ENCODE data around the gene PI4KA. TPM values are rescaled to one million over a fixed set of nuclear protein-coding genes. Genes with fewer than 3 reads are reported as not detected.

The PI4KA gene
- total RNA-seq, 1 donor from 2014 or later = 113 TPM

DNA sequence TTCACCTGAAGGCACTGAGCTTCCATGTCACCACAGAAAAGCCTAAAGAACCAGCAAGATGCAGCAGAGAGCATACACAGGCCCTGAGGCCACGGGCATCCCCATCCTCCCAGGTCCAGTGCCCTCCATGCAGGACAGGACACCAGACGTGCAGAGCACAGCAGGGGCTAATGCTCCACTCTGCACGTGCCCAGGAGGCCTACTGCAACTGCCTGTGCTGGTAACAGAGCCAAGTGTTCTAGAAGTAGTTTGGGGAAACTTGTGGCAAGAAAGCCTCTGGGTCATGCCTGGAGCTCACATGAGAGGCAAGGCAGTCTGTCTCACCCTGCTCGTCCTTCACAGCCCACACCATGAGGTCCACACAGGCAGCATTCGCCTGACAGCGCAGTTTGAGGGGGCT is 54.0 kb downstream of the PI4KA start:
- Histone ChIP-seq H3K4me1 (no peaks in the 10 kb centered on the region), H3K27me3 (no peaks in the 10 kb centered on the region), H3K9me3 (no peaks in the 10 kb centered on the region), H3K27ac (no peak overlapping the region), H3K4me3 (no peak overlapping the region), H3K36me3 (peaks cover 98% of the 10 kb centered on the region)
- DNase-seq (no peak), ATAC-seq (no peak)
- intact Hi-C loops (cut with DNase I) = no loop called here
- TF ChIP-seq CTCF (IDR thresholded peaks at IDR 0.05) = no peak

GRCh38 chr22:20803696-20804324 is 54.8 kb downstream of the PI4KA start:
- Histone ChIP-seq H3K4me3 (no peak overlapping the region), H3K4me1 (no peaks in the 10 kb centered on the region), H3K36me3 (peaks cover 98% of the 10 kb centered on the region), H3K27me3 (no peaks in the 10 kb centered on the region), H3K27ac (no peak overlapping the region), H3K9me3 (no peaks in the 10 kb centered on the region)
- DNase-seq (no peak), ATAC-seq (peak; percentile 45)
- intact Hi-C loops (cut with DNase I) = no loop called here
- TF ChIP-seq CTCF (IDR thresholded peaks at IDR 0.05) = peak; percentile 20

DNA sequence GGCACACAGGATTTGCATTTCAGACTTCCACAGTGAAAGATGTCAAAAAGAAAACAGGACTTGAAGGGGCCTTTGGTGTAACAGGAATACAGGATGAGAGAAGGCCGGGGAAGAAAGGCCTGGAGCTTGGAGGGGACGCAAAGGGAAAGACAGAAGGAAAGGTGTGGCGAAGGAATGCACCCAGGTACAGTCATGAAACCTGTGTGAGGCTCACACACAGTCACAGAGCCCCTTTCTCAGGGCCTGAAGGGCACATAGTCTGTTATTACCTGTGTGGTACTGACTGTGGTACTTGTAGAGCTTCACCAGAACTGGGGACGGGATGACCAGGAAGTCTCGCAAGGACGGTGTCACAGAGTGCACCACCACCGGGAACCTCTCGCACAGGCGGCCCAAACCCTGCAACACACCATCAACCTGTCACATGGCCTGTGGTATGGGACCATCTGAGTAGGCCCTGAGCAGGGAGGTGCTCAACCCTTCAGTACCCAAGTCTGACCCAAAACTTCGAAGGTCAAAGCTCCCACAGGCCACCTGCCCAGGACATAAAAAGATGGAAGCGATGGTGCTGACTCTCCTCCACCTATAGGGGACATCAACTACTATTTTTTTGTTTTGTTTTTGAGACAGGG is 55.6 kb downstream of the PI4KA start:
- intact Hi-C loops (cut with DNase I) = no loop called here
- ATAC-seq = no peak
- TF ChIP-seq CTCF (IDR thresholded peaks at IDR 0.05) = no peak
- Histone ChIP-seq H3K27ac (no peak overlapping the region), H3K9me3 (no peaks in the 10 kb centered on the region), H3K4me3 (no peak overlapping the region), H3K27me3 (no peaks in the 10 kb centered on the region), H3K36me3 (peaks cover 99% of the 10 kb centered on the region), H3K4me1 (no peaks in the 10 kb centered on the region)
- DNase-seq = no peak

GRCh38 chr22:20802452-20802851 is 56.2 kb downstream of the PI4KA start:
- DNase-seq (no peak), ATAC-seq (no peak)
- no peak for TF ChIP-seq CTCF (IDR thresholded peaks at IDR 0.05)

DNA sequence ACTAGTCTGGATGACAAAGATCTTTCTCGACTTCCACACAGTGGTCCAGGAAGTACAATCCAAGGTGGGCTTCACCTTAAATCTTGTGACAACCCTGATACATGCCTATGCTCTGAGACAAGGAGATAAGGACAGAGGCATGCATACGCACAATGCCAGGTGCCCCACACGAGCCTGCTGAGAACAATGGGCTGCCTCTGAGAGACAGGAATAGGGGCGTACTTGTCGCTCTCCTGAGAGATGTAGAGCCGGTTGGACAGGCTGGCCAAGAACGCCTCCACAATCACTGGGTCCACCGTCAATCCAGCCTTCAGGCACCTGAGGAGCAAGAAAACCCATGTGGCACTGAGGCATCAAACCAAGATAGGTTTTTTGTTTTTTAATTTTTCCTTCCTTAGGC is 59.2 kb downstream of the PI4KA start:
- H3K27ac ChIP-seq = no peak overlapping the region
- no peaks in the 10 kb centered on the region for H3K27me3 ChIP-seq
- TF ChIP-seq CTCF (IDR thresholded peaks at IDR 0.05) = no peak
- H3K36me3 ChIP-seq = peaks cover 94% of the 10 kb centered on the region
- ATAC-seq (no peak), DNase-seq (no peak)
- no peak overlapping the region for H3K4me3 ChIP-seq
- no peaks in the 10 kb centered on the region for H3K9me3 ChIP-seq
- intact Hi-C loops (cut with DNase I) = loop anchor here (10.0 kb wide), 1 partner anchor 55 kb away; the partner anchor contains the start of genes PI4KA and SNAP29
- H3K4me1 ChIP-seq = no peaks in the 10 kb centered on the region

More at GRCh38 chr22:20802452-20802851, 56.2 kb downstream of the PI4KA start:
- no peak overlapping the region for H3K4me3 ChIP-seq
- no peaks in the 10 kb centered on the region for H3K27me3 ChIP-seq
- intact Hi-C loops (cut with DNase I) = no loop called here
- no peaks in the 10 kb centered on the region for H3K4me1 ChIP-seq
- H3K36me3 ChIP-seq = peaks cover 100% of the 10 kb centered on the region
- no peaks in the 10 kb centered on the region for H3K9me3 ChIP-seq
- no peak overlapping the region for H3K27ac ChIP-seq
